GM13977 (cell line): ENCODE data around the gene KIAA1614.

Experiments used
- DNase-seq: peaks from one replicate; pipeline ENCODE4 v3.0.0; 2012; ENCODE audit warnings: low spot score
- in situ Hi-C: fragments of 300-500 bp; cut with MboI; formaldehyde crosslinking; loops from one replicate; pipeline ENCODE4 v1.12.0; 2022; ENCODE audit warnings: low sequenced_read_pairs, low pct_unique_long_range_greater_than_20kb, mixed read lengths, inconsistent platforms; ENCODE audit not compliant: unreplicated experiment
- TF ChIP-seq, protein P1 (sequence below): IDR thresholded peaks from 2 replicates; pipeline ENCODE4 v1.5.1; 2012; ENCODE audit warnings: mild to moderate bottlenecking, control low read depth; ENCODE audit not compliant: insufficient read depth; ENCODE audit errors: extremely low read depth, missing control alignments

The KIAA1614 gene

DNA sequence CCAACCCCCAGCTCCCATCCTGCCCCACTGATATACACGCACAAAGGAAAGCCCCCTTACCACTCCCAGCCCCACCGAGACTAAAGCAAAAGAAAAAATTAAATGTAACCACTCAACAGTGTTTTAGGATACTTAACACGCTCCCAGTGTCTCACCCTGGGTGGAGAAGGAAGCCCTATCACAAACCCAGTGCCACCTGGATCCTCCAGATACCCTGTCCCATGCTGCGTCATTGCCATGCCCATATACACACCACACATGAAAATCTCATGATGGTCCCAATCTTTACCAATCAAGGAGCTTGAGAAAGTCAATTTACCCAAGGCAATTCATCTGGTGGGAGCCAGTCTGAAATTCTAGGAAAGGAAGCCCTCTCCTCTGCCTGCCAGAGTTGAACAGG, 11.2 kb downstream of the KIAA1614 start:
- TF ChIP-seq, protein P1, sequence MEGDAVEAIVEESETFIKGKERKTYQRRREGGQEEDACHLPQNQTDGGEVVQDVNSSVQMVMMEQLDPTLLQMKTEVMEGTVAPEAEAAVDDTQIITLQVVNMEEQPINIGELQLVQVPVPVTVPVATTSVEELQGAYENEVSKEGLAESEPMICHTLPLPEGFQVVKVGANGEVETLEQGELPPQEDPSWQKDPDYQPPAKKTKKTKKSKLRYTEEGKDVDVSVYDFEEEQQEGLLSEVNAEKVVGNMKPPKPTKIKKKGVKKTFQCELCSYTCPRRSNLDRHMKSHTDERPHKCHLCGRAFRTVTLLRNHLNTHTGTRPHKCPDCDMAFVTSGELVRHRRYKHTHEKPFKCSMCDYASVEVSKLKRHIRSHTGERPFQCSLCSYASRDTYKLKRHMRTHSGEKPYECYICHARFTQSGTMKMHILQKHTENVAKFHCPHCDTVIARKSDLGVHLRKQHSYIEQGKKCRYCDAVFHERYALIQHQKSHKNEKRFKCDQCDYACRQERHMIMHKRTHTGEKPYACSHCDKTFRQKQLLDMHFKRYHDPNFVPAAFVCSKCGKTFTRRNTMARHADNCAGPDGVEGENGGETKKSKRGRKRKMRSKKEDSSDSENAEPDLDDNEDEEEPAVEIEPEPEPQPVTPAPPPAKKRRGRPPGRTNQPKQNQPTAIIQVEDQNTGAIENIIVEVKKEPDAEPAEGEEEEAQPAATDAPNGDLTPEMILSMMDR: no peak
- DNase-seq: no peak
- in situ Hi-C loops: no loop called here

DNA sequence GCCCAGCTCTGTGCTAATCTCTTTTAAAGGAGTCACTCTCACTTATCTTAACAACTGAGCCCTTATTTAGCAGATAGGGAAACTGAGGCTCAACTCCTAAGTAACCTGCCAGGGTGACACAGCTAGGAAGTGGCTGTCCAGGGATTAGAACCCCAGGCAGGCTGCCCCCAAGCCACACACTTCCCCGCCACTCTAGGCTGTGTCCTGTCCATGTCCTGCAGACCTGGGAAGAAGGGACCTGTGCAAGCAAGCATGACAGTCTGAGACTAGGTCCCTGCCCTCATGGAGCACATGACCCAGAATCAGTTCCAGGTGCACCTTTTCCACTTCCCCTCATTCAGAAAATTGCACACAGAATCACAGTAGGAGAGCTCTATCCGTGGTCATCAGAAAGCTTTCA, 12.2 kb downstream of the KIAA1614 start:
- DNase-seq: no peak
- in situ Hi-C loops: no loop called here
- TF ChIP-seq, protein P1: no peak

DNA sequence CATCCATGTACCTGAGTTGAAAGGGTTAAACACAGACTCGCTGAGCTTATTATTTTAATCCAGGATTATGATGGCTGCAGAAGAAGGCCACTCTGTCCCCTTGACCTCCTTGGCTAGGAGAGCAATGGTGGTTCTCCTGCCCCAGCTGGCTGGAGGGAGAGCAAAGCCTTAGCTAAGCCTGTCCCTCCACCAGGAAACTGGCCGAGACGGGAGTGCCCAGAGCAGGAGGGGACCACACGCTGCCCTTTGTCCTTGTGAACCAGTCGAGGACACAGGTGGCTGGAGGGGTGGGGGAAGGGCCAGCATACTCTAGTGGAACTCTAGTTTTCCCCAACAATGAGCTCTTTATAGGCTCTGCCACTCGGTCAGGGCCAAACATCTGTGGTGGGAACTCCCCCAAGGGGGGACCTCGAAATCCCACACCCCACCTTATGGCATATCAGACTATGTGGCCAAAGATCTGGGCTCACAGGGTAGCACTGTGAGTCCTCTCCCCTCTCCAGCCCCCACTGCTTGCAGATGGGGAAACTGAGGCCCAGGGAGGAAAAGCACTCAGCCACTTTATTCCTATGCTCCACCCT, 12.9 kb downstream of the KIAA1614 start:
- no peak for DNase-seq
- TF ChIP-seq, protein P1: no peak
- in situ Hi-C loops: no loop called here

DNA sequence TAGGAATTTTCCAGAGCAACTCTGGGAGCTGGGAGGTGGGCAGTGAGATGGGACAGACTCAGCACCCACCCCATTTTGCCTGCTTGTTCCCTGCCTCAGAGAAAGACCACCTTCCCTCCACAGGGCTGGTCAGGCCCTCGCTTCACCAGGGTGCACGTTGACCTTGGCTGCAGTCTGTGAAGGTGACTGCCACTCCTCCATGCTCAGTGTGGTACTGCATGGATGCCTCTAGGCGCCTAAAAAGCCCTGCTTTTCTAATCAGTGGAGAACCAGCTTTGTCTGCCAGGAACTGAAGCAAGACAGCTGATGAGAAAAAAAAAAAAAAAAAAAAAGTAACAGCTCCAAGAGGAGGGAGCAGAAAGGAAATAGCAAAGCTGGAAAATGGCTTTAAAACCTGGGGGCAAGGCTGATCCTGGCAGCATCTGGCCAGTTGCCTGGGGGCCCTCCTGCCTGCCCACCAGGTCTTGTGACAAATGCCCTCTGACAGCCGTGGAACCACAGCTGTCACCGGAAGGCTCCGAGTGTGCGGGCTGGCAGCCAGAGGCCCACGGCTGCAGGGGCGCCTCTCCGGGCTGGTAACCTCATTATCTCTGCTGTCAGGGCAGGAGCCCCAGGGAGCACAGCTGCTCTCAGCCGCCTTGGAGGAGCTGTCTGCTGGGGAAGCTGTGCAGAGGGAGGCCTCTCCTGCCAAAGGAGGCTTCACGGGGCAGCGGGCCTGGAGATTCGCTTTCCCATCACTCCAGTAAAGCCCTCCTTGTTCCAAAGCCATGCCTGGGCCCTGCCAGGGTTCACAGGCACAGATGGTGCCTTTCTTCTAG, 13.7 kb downstream of the KIAA1614 start:
- TF ChIP-seq, protein P1: no peak
- in situ Hi-C loops: no loop called here
- DNase-seq: no peak

DNA sequence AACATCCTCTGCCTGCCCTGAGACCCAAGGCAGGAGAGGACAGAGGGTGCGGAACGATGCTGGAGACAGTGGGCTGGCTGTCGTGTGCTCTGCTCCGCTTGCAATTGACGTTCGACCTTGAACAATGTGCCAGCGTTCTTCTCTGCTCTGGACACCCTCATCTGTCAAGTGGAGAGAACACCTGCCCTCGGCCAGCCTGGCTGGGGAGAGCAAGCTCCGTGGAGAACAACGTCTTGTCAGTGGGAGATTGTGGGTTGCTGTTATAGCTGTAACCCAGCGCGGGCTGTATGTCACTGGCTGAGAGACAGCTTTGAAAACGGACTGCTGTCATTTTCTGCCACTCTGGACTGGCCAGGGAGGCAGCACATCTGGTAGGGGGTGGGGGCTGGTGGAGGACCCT, 14.7 kb downstream of the KIAA1614 start:
- no peak for DNase-seq
- in situ Hi-C loops: no loop called here
- TF ChIP-seq, protein P1: no peak

DNA sequence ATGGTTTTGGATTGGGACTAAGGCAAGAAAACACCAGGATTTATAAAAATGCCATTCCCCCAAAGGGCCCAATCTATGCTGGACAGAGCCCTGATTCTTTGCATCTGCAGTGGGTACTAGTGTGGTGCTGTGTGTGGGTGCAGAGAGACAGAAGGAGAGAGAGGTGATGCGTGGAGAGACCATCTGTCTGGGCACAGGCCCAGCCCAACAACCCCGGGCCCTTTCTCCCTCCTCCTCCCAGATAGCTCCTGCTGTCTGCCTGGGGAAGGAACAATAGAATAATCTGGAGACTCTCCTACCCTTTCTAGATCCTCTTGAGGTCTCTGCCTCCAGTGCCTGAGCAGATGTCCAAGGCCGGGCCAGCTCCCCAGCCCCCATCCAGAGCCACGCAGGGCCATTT, 15.1 kb downstream of the KIAA1614 start:
- in situ Hi-C loops: no loop called here
- TF ChIP-seq, protein P1: no peak
- DNase-seq: no peak
